Measurements from ENCODE around the gene ARFGAP2.

Gene ARFGAP2

GRCh38 chr11:47147250-47147649 lies 29.4 kb downstream of the ARFGAP2 start:
- DNase-seq: no peak

- no peak for DNase-seq
Measured at GRCh38 chr11:47144541-47144940, 32.1 kb downstream of the ARFGAP2 start.

GRCh38 chr11:47143322-47143721 lies 33.4 kb downstream of the ARFGAP2 start:
- DNase-seq: no peak

GRCh38 chr11:47139878-47140277 lies 36.8 kb downstream of the ARFGAP2 start:
- no peak for DNase-seq

GRCh38 chr11:47137476-47137875 lies 39.2 kb downstream of the ARFGAP2 start:
- no peak for DNase-seq

GRCh38 chr11:47136921-47137320 lies 39.8 kb downstream of the ARFGAP2 start:
- no peak for DNase-seq

GRCh38 chr11:47136327-47136726 lies 40.4 kb downstream of the ARFGAP2 start:
- no peak for DNase-seq

- DNase-seq: no peak
Measured at GRCh38 chr11:47132981-47133380, 43.7 kb downstream of the ARFGAP2 start.

- DNase-seq: no peak
Measured at GRCh38 chr11:47132490-47132889, 44.2 kb downstream of the ARFGAP2 start.

GRCh38 chr11:47131136-47131535 lies 45.5 kb downstream of the ARFGAP2 start:
- DNase-seq: no peak

- DNase-seq: no peak
Measured at GRCh38 chr11:47130543-47130942, 46.1 kb downstream of the ARFGAP2 start.

- DNase-seq: no peak
Measured at GRCh38 chr11:47127213-47127612, 49.5 kb downstream of the ARFGAP2 start.

GRCh38 chr11:47125083-47125482 lies 51.6 kb downstream of the ARFGAP2 start:
- DNase-seq: no peak

GRCh38 chr11:47124675-47125074 lies 52.0 kb downstream of the ARFGAP2 start:
- DNase-seq: no peak

- no peak for DNase-seq
Measured at GRCh38 chr11:47123094-47123493, 53.6 kb downstream of the ARFGAP2 start.

- no peak for DNase-seq
Measured at GRCh38 chr11:47121731-47122130, 54.9 kb downstream of the ARFGAP2 start.

GRCh38 chr11:47121056-47121455 lies 55.6 kb downstream of the ARFGAP2 start:
- DNase-seq: no peak

- DNase-seq: peak; percentile 48 to 49
Measured at GRCh38 chr11:47118958-47119688, 57.6 kb downstream of the ARFGAP2 start.
